ENCODE results near the gene ATG16L2.
"Not testable (repeated sequence)": the region's sequence is repeated elsewhere in the genome, so short reads cannot be mapped to it uniquely, and the experiment has no call there.

The ATG16L2 gene

GRCh38 chr11:72807021-72807693 is 7.1 kb upstream of the ATG16L2 start:
- DNase-seq: no peak

- DNase-seq: no peak
Measured at GRCh38 chr11:72807792-72808191, 6.4 kb upstream of the ATG16L2 start.

DNA sequence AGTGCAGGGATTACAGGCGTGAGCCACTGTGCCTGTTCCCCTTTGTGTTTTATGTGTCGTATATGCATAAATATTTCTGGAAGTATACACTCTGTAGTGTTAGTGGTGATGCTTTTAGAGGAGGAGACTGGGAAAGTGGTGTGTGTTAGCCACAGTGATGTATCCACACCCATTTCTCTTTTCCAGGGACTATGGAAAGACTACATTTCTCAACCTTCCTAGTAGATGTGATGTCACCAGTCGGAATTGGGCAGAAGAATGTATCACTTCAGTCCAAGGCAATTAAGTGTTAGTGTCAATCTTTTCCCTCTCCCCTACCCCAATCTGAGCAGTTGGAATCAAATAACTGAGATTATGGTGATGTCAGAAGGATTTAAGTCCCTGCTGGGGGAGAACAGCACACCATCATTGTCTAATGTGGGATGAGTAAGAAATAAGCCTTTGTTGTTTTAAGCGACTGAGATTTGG is 5.8 kb upstream of the ATG16L2 start:
- no peak for DNase-seq

GRCh38 chr11:72811686-72812085 is 2.5 kb upstream of the ATG16L2 start:
- not testable (repeated sequence) for DNase-seq

GRCh38 chr11:72812604-72812966 is 1.6 kb upstream of the ATG16L2 start:
- DNase-seq: no peak

- DNase-seq: peak in 4 of 5 experiments; percentile 54 to 88 (median 66)
Measured at GRCh38 chr11:72812967-72813739, 1.1 kb upstream of the ATG16L2 start.

GRCh38 chr11:72813740-72814285 is 398 bp upstream of the ATG16L2 start:
- peak in 4 of 5 experiments; percentile 66 to 89 (median 70) for DNase-seq

GRCh38 chr11:72815110-72815618 is 953 bp downstream of the ATG16L2 start:
- no peak for DNase-seq

DNA sequence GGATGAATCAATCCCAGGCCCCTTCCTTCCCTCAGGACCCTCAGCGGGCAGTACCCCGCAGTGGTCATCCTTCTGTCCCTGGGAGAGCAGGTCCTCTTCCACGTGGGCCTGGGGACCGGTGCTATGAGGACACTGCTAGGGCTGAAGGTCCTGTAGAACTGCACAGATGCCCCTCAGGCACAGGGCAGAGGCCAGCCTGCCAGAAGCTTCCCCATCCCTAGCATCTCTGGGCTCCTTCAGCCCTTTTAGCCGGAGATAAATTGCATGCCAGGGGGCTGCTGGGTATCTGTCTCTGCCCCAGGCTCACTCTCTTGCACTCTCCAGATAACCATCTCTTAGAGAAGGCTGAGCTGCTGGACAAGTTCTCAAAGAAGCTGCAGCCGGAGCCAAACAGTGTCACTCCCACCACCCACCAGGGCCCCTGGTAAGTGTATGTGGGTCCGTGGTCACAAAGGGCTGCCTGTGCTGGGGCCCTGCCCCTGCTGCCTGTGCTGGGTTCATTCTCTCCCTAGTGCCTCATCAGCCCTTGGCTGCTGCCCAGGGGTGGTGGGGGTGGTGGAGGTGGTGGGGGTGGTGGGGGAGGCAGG is 2.3 kb downstream of the ATG16L2 start:
- peak in 1 of 5 experiments; percentile 31 for DNase-seq

- DNase-seq: no peak
Measured at GRCh38 chr11:72817966-72818365, 3.8 kb downstream of the ATG16L2 start.

GRCh38 chr11:72818971-72819370 is 4.8 kb downstream of the ATG16L2 start:
- no peak for DNase-seq

DNA sequence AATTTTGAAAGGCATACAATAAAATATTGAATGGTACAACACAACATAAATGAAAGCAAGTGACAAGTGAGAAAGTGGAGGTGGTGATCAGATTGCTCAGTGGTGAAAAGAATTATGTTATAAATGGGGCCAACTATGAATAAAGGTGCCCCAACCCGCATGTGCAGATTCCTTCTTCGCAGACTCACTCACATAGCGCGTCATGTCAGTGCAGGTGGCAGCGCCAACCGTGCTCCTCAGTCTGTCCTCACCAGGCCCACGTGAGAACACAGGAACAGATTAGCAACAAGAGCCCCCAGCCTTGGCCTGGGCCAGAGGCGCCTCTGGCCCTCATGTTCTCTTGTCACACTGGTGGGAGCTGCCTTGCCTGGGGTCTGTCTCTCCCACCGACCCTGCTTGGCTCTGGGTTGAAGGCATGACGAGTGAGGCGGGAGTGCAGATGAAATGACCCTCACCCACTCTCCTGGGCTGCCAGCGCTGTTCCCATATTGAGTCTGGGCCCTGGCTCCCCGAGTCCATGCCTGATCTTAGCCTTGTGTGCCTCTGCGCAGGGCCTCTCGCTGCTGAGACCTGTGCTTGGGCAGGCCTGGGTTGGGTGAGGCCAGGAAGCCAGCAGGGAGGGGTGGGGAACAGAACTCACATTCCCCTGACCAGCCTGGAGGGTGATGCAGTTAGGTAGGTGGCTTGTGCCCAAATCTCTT is 6.4 kb downstream of the ATG16L2 start:
- no peak for DNase-seq

DNA sequence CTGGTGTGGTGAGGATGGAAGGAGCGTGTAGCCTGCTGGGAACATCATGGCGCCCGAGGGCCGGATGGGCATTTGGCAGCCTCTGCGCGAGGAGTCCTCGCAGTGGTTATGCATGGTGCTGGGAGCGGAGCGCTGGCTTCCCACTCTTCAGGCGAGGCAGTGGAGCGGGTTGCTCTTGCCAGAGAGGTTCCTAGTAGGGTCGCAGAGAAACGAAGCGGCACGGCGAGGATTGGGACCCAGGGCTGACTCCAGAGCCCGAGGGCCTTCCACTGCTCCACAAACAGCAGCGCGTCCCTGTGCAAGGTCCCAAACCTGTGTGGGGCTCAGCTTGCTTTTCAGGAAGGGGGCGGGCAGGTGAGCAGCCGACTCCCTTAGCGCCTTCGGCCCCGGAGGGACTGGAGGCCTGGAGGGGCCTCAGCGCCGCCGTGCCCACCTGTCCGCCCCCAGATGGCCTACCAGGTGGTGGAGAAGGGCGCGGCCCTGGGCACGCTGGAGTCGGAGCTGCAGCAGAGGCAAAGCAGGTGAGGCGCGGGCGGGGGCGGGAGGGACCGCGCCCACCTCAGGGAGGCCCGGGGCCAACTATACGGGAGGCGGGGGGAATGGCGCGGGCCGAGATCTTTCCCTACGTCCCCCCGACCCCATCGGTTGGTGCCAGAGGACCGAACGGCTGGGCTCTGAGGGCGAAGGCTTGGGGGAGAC is 7.2 kb downstream of the ATG16L2 start:
- DNase-seq: no peak

GRCh38 chr11:72821920-72822799 is 7.9 kb downstream of the ATG16L2 start:
- DNase-seq: peak; percentile 76 to 94 (median 82)

DNA sequence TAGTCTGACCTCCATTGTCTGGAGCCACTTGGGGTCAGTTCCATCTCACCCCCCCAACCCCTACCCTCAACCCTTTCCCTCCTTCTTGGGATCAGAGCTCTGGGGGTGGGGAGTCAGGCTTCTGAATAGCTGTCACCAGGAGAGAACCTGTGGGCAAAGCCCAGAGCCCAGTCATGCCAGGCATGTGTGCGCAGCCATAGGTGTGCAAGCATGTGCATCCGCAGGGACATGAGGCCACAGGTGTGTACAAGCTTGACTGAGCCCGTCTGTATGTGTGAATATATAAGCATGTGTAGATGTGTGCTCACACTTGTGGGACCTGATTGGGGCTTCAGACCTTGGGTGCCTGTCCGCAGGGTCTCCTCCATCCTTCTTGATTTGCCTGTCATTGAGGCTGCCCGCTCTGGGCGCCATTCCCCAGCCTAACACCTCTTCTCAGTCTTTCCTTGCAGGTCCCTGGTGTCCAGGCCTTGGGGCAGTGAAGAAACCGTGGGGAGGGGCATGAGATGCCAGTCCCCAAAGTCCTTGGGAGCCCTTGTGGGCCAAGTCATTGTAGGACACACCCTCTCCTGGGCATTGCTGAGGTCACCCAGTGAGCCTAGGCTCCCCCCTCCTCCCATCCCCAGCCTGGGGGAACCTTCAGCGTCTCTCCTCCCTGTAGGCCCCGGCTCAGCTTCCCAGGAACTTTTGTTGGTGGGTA is 9.0 kb downstream of the ATG16L2 start:
- DNase-seq: no peak

GRCh38 chr11:72824020-72824419 is 9.8 kb downstream of the ATG16L2 start:
- DNase-seq: no peak

DNA sequence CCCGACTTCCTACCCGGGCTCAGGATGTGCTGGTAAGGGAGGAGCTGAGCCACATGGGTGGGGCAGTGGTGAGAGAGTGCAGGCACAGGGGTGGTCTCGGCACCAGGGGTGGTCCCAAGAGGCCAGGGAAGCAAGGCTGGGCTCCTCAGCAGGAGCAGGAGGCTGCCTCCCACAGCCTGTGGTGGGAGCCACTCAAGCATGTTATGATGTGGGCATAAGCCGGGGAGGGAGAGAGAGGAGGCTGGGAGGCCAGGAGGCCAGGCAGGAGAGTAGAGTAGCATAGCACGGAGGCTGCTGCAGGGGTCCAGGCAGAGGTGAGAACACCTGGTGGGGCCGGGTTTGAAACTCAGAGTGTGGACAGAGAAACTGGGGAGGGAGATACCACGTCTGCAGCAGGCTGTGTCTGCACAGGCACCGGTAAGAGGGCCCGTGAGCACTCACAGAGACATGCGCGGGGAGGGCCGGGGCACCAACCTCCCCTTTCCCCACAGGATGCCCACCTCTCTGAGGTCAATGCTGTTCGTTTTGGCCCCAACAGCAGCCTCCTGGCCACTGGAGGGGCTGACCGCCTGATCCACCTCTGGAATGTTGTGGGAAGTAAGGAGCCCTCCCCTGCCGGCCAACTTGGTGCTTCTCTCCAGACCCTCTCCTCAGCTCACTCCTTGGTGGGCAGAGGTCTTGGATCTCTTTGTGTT is 10.7 kb downstream of the ATG16L2 start:
- DNase-seq: no peak

DNA sequence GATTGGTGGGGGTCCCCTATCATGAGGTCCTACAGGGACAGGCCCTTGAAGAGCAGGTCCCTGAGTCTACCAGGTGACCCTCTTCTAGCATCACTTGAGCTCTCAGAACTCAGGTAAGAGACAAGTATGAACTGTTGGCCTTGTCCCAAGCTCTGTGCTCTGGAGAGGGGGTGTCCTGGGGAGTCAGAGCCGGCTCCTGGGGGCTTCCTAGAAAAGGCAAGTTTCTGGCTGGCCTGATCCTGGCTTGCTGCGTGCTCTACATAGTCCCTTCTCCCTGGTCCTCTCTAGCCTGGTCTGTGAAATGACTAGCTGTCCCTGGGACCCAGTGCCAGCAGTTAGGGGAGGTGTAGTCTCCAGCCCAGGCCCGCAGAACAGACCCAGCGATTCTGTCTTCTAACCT is 11.4 kb downstream of the ATG16L2 start:
- no peak for DNase-seq

DNA sequence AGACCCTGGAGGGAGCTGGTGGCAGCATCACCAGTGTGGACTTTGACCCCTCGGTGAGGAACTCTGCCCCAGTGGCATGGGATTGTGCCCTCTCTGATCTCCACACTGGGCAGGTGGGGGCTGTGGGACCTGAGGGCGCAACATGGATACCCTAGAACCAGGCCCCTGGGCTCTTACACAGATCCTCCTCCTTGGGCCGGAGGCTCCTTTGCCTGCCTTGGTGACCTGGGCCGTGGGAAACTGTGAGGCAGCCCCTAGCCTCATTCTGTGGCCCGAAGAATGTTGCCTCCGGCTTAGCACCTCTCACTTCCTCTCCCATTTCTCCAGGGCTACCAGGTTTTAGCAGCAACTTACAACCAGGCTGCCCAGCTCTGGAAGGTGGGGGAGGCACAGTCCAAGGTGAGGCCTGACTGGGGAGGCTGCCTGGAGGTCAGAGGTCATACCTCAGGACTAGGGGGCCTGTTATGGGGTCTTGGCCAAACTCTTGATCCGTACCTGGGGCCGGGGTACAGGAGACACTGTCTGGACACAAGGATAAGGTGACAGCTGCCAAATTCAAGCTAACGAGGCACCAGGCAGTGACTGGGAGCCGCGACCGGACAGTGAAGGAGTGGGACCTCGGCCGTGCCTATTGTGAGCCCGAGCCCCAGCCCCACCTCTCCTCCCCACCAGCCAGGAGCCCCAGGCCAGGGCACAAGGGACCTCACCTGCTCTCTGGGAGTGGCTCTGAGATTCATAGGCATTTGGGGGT is 12.2 kb downstream of the ATG16L2 start:
- no peak for DNase-seq

Data from T-helper 2 cell (primary cell).